HT1080 (cell line): ENCODE data around the gene PHETA1. TPM values are rescaled to one million over a fixed set of nuclear protein-coding genes. Genes with fewer than 3 reads are reported as not detected.
"Not testable (repeated sequence)": the region's sequence is repeated elsewhere in the genome, so short reads cannot be mapped to it uniquely, and the experiment has no call there.

Source experiments
- DNase-seq: peaks from one replicate; pipeline ENCODE4 v3.0.0-alpha.2; 2015; ENCODE audit warnings: low read depth
- total RNA-seq: library from RNA; depleted of rRNA; stranded (reverse); fragments of >200 nt; shearing (Covaris generic); gene quantifications from 2 replicates; pipeline ENCODE4 v1.2.3, GENCODE V29; 2014

PHETA1 gene
- total RNA-seq, 1 experiment from 2014 or later: 4.1 TPM

DNA sequence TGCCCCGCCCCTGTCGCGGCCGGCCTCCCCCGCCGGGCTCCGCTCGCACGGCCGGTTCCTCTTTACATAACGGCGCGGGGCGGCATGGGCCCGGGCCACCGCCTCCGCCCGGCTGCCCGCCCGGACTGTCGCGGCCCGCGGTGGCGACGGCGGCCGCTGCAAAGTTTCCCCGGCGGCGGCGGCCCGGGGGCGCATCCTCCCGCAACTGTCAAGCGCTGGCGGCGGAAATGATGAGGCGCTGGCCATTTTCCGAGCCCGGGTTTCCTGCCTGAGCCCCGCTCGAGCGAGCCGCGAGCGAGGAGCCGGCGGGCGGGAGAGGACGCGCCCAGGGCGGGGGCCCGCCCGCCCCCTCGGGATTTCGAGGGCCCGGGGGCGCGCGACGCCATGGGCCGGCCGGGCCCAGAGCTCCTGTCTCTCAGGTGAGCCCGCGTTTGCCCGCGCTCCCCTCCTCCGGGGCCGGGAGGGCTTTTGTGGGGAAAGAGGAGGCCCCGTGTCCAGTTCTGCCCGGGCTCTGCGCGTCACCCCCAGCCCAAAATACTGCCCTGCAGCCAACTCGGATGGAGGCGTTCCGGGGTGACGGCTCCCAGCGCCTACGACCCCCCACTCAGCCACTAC is 37.1 kb upstream of the PHETA1 start, which contains the start of gene SH2B3:
Gene SH2B3, plus strand, starts transcription at position 65 of the 615 bp plus-strand sequence. CDS start 12,223 bp downstream, outside the sequence.
- DNase-seq: peak; percentile 45

DNA sequence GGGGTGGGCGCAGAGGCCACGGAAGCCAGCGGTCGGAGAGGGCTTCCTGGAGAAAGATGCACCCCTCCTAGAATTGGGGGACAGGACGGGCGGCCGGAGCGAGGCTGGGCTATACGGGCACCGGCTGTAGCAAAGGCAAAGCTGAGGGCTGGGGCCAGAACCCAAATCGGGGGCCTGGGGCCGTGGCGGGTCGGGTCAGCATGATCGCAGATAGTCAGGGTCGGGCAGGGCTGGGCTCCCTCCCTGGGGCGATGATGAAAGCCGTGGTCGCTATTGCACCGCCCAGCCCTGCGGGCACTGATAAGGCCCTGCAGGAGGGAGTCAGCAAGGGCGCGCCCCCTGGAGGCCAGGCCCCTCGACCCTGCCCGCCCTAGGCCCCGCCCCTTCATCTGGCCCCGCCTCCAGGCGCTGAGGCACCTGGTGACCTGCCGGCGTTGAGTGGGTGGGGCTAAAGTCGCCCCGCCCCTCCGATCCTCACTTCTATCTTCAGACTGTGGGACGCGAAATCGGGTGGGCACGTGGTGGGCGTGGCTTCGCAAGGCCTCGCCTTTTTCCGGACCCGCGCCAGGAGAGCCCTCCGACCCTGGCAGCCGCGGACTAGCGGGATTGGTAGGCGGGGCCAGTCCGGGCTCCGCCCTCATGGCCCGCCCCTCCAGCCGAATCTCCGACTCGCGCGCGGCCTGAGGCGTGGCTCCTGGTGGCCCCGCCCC is 36.4 kb upstream of the PHETA1 start:
- DNase-seq: peak; percentile 98

GRCh38 chr12:111404362-111405148 is 35.7 kb upstream of the PHETA1 start:
- DNase-seq: peak; percentile 54

GRCh38 chr12:111402490-111402824 is 33.6 kb upstream of the PHETA1 start:
- not testable (repeated sequence) for DNase-seq

- DNase-seq: no peak
These were observed 32.3 kb upstream of the PHETA1 start for GRCh38 chr12:111401167-111401605.

- not testable (repeated sequence) for DNase-seq
These were observed 31.0 kb upstream of the PHETA1 start for GRCh38 chr12:111399741-111400404.

- no peak for DNase-seq
These were observed 29.6 kb upstream of the PHETA1 start for GRCh38 chr12:111398530-111398929.

GRCh38 chr12:111396726-111397445 is 28.0 kb upstream of the PHETA1 start:
- DNase-seq: peak; percentile 80

- not testable (repeated sequence) for DNase-seq
These were observed 27.4 kb upstream of the PHETA1 start for GRCh38 chr12:111396271-111396670.

DNA sequence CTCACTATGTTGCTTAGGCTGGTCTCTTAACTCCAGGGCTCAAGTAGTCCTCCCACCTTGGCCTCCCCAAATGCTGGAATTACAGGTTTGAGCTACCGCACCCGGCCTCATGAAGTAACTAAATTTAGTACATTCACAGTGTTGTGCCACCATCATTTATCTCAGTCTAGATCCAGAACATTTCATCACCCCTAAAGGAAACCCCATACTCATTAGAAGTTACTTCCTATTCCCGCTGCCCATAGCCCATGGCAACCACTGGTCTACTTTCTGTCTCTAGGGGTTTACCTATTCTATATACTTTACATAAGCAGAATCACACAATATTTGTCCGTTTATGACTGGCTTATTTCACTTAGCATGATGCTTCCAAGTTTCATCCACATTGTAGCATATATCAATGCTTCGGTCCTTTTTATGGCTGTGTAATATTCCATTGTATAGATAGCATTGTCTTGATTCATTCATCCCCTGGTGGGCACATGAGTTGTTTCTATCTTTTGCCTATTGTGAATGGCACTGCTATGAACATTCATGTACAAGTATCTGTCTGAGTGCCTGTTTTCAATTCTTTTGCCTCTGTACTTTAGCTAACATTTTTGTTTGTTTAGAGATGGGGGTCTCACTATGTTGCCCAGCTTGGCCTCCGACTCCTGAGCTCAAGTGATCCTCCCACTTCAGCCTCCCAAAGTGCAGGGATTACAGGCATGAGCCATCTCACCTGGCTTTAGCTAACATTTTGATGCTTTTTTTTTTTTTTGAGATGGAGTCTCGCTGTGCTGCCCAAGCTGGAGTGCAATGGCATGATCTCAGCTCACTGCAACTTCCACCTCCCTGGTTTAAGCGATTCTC is 26.7 kb upstream of the PHETA1 start:
- DNase-seq: no peak

GRCh38 chr12:111394480-111394879 is 25.6 kb upstream of the PHETA1 start:
- DNase-seq: no peak

GRCh38 chr12:111393700-111394300 is 24.9 kb upstream of the PHETA1 start:
- no peak for DNase-seq

- DNase-seq: no peak
These were observed 22.0 kb upstream of the PHETA1 start for GRCh38 chr12:111390910-111391309.

- DNase-seq: no peak
These were observed 20.7 kb upstream of the PHETA1 start for GRCh38 chr12:111389635-111390034.

DNA sequence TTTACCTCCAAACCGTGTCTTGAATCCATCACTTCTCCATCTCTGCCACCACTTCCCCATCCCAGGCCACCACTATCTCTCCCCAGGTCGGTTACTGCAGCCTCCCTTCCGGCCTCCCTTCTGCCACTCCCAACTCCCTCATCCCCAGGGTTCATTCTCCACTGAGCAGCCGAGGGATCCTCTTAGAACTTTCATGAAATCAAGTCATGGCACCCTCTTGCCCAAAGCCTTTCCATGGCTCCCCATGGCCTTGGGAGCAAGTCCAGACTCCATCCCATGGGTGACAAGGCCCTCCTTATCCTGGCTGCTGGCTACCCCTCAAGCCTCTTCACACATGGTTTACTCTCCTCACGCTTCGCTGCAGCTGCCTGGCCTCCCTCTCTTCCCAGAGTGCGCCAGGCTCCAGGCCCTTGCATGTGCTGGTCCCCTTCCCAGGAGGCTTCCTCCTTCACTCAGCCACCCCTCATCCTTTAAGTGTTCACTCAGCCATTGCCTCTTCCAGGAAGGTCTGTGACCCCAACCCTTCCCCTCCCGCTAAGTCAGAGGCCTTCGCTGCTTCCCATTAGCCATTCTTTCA is 18.9 kb upstream of the PHETA1 start:
- no peak for DNase-seq

GRCh38 chr12:111386885-111387284 is 18.0 kb upstream of the PHETA1 start:
- no peak for DNase-seq

DNA sequence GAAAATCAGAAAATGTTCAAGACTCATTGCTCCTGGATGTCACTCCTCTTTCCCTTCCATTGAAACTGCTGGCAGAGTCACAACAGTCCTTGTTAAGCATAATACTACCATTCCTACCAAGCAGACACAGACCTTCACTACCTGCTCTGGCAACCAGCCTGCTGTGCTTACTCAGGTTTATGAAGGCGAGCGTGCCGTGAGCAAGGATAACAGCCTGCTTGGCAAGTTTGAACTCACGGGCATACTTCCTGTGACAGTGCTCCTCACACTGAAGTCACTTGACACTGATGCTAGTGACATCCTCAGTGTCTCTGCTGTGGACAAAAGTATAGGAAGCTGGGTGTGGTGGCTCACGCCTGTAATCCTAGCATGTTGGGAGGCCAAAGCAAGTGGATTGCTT is 15.7 kb upstream of the PHETA1 start:
- no peak for DNase-seq

DNA sequence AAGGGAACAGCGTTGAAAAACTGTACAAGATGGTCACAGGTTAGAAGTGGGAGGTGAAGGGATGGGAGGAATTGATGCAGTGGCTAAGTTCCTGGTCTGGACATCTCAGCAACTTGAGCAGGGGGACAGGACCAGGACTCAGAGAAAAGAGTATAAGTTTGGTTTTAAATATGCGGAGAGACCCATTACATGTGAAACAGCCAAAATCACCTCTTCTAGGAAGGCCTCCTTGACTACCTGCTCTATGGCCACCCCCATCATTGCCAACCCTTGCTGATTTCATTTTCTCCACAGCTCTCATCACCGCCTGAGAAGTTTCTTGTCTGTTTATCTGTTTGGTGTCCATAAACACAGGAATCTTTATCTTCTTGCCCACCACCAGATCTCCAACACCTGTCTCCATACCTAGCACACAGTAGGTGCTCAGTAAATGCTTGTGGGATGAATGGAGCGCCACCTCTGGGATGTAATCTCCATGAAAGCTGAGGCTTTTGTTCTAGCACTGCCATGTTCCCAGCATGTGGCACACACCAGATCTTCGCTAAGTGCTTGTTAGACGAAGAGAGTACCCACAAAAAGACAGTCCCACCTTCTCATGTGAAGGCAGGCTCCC is 11.2 kb upstream of the PHETA1 start:
- no peak for DNase-seq

- DNase-seq: no peak
These were observed 8.5 kb upstream of the PHETA1 start for GRCh38 chr12:111377440-111377839.
